Lower leg skin (tissue), 3 donors: Measurements from ENCODE around the gene CREG1.

Experiments used
- POLR2A ChIP-seq, 2 donors: fragments of 450-650 bp; IDR thresholded peaks; one replicate each; pipeline ENCODE4 v1.6.1; 2016 to 2017; ENCODE audit warnings: antibody characterized with exemption in 2 of 2, mild to moderate bottlenecking in 1 of 2, moderate library complexity in 1 of 2
- TF ChIP-seq, protein P1 (sequence below), 3 donors: fragments of 450-650 bp; IDR thresholded peaks; one replicate each; pipeline ENCODE4 v1.5.1; 2016; ENCODE audit warnings: antibody characterized with exemption in 3 of 3, mild to moderate bottlenecking in 3 of 3, moderate library complexity in 2 of 3

- TF ChIP-seq, protein P1, sequence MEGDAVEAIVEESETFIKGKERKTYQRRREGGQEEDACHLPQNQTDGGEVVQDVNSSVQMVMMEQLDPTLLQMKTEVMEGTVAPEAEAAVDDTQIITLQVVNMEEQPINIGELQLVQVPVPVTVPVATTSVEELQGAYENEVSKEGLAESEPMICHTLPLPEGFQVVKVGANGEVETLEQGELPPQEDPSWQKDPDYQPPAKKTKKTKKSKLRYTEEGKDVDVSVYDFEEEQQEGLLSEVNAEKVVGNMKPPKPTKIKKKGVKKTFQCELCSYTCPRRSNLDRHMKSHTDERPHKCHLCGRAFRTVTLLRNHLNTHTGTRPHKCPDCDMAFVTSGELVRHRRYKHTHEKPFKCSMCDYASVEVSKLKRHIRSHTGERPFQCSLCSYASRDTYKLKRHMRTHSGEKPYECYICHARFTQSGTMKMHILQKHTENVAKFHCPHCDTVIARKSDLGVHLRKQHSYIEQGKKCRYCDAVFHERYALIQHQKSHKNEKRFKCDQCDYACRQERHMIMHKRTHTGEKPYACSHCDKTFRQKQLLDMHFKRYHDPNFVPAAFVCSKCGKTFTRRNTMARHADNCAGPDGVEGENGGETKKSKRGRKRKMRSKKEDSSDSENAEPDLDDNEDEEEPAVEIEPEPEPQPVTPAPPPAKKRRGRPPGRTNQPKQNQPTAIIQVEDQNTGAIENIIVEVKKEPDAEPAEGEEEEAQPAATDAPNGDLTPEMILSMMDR (IDR thresholded peaks at IDR 0.05): no peak
- TF ChIP-seq POLR2A (IDR thresholded peaks at IDR 0.05): no peak
Observed at GRCh38 chr1:167499106-167499505, 54.5 kb downstream of the CREG1 start.
